ENCODE measurements around the gene STARD10.

Gene STARD10

GRCh38 chr11:72762641-72763304 is 31.1 kb downstream of the STARD10 start:
- DNase-seq = no peak

GRCh38 chr11:72760539-72761405 is 33.1 kb downstream of the STARD10 start:
- DNase-seq = no peak

- no peak for DNase-seq
Measured at GRCh38 chr11:72759468-72759985, 34.3 kb downstream of the STARD10 start.

- no peak for DNase-seq
Measured at GRCh38 chr11:72758690-72759389, 35.0 kb downstream of the STARD10 start.

GRCh38 chr11:72758304-72758689 is 35.5 kb downstream of the STARD10 start:
- no peak for DNase-seq

- DNase-seq = no peak
Measured at GRCh38 chr11:72755713-72756285, 38.0 kb downstream of the STARD10 start.

GRCh38 chr11:72754544-72755155 is 39.2 kb downstream of the STARD10 start:
- no peak for DNase-seq

GRCh38 chr11:72754149-72754543 is 39.7 kb downstream of the STARD10 start:
- DNase-seq = no peak

- no peak for DNase-seq
Measured at GRCh38 chr11:72753341-72754148, 40.3 kb downstream of the STARD10 start.

GRCh38 chr11:72752088-72752914 is 41.5 kb downstream of the STARD10 start, which contains the start of gene ARAP1:
Gene ARAP1, minus strand, starts transcription at chr11:72752408. Its CDS starts 25,280 bp downstream, at chr11:72727128.
- DNase-seq = peak; percentile 78

GRCh38 chr11:72751116-72752087 is 42.4 kb downstream of the STARD10 start:
- DNase-seq = no peak

GRCh38 chr11:72750556-72751115 is 43.2 kb downstream of the STARD10 start:
- DNase-seq = no peak

GRCh38 chr11:72750086-72750485 is 43.8 kb downstream of the STARD10 start:
- DNase-seq = no peak

GRCh38 chr11:72747289-72747855 is 46.5 kb downstream of the STARD10 start:
- DNase-seq = no peak

- DNase-seq = no peak
Measured at GRCh38 chr11:72746821-72747220, 47.0 kb downstream of the STARD10 start.

- DNase-seq = no peak
Measured at GRCh38 chr11:72745925-72746550, 47.8 kb downstream of the STARD10 start.

- no peak for DNase-seq
Measured at GRCh38 chr11:72745511-72745910, 48.3 kb downstream of the STARD10 start.

- no peak for DNase-seq
Measured at GRCh38 chr11:72744474-72744873, 49.4 kb downstream of the STARD10 start.

Measured in right forelimb (tissue), 1 donor.